Left lung (tissue), 10 donors: ENCODE results near the gene CAMK2N2. TPM values are rescaled to one million over a fixed set of nuclear protein-coding genes. Genes with fewer than 3 reads are reported as not detected.

ENCODE experiments used
- ATAC-seq: fragments of 200-7000 bp; cut with Tn5 transposase; one replicate; pipeline ENCODE4 v1.9.1; 2020; ENCODE audit warnings: moderate library complexity
- DNase-seq, 4 donors: peaks; one replicate each; pipeline ENCODE4 v3.0.0-alpha.2; 2013 to 2020
- H3K27ac ChIP-seq, 2 donors: fragments of 200-600 bp; sonication (generic) in 1 of 2; one replicate each; pipeline versions ENCODE4 v1.5.0 to v1.8.0; 2020 to 2021
- H3K27me3 ChIP-seq, 2 donors: fragments of 200-600 bp; sonication (generic) in 1 of 2; one replicate each; pipeline versions ENCODE4 v1.5.0 to v1.8.0; 2020 to 2021
- H3K36me3 ChIP-seq, 2 donors: fragments of 200-600 bp; sonication (generic) in 1 of 2; one replicate each; pipeline versions ENCODE4 v1.5.0 to v1.8.0; 2020 to 2021
- H3K4me1 ChIP-seq, 2 donors: fragments of 200-600 bp; one replicate each; pipeline ENCODE4 v1.8.0; 2021
- H3K4me3 ChIP-seq, 2 donors: fragments of 200-600 bp; sonication (generic) in 1 of 2; one replicate each; pipeline versions ENCODE4 v1.5.0 to v1.8.0; 2020 to 2021; ENCODE audit warnings: mild to moderate bottlenecking in 1 of 2
- H3K9me3 ChIP-seq, 2 donors: fragments of 200-600 bp; sonication (generic) in 1 of 2; one replicate each; pipeline versions ENCODE4 v1.5.0 to v1.8.0; 2020 to 2021
- intact Hi-C, 2 donors: fragments of 100-400 bp; cut with DNase I; formaldehyde crosslinking; loops; one replicate each; pipeline versions ENCODE4 v1.11.2 to v1.14.2; 2022
- polyA plus RNA-seq, 6 donors: library from polyadenylated mRNA; unstranded; fragments of 120-200 nt; gene quantifications; one replicate each; pipeline ENCODE4 v1.2.1, GENCODE V29; 2013; ENCODE audit not compliant: insufficient read length in 6 of 6
- total RNA-seq, 2 donors: library from RNA; stranded (reverse); fragmentation: NEBNext Ultra II Directional; extraction: Animal tissue kit (Norgen Biotek cat#: 25700); gene quantifications; one replicate each; pipeline ENCODE4 v1.2.1, GENCODE V29; 2021
- TF ChIP-seq, protein P1 (sequence below), 2 donors: fragments of 200-600 bp; sonication (generic) in 1 of 2; IDR thresholded peaks; one replicate each; pipeline versions ENCODE4 v1.5.0 to v1.8.0; 2021; ENCODE audit warnings: antibody characterized with exemption in 2 of 2
- donor health status: DM: no; HTN: yes; CAD: no.
- donor health status: DM: no; HTN: no; CAD: no.

The CAMK2N2 gene
- total and polyA plus RNA-seq, 8 donors = 0.10 to 1.0 (median 0.22) TPM; not detected in 1

DNA sequence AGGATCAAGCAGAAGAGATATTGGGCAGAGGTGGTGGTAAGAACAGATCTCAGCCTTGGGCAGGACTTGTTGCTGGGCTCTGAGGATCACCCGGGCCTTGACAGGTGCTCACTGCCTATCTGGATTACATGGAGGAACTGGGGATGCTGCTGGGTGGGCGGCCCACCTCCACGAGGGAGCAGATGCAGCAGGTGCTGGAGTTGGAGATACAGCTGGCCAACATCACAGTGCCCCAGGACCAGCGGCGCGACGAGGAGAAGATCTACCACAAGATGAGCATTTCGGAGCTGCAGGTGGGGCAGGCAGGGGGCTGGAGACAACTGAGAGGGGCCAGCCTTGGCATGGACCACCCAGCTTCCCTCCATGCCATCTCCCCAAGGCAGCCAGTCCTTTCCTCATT is 22.3 kb upstream of the CAMK2N2 start:
- no peaks in the 10 kb centered on the region for H3K36me3 ChIP-seq
- TF ChIP-seq, protein P1, sequence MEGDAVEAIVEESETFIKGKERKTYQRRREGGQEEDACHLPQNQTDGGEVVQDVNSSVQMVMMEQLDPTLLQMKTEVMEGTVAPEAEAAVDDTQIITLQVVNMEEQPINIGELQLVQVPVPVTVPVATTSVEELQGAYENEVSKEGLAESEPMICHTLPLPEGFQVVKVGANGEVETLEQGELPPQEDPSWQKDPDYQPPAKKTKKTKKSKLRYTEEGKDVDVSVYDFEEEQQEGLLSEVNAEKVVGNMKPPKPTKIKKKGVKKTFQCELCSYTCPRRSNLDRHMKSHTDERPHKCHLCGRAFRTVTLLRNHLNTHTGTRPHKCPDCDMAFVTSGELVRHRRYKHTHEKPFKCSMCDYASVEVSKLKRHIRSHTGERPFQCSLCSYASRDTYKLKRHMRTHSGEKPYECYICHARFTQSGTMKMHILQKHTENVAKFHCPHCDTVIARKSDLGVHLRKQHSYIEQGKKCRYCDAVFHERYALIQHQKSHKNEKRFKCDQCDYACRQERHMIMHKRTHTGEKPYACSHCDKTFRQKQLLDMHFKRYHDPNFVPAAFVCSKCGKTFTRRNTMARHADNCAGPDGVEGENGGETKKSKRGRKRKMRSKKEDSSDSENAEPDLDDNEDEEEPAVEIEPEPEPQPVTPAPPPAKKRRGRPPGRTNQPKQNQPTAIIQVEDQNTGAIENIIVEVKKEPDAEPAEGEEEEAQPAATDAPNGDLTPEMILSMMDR (IDR thresholded peaks at IDR 0.05) = no peak
- DNase-seq = no peak
- intact Hi-C loops = no loop called here
- no peaks in the 10 kb centered on the region for H3K9me3 ChIP-seq
- no peaks in the 10 kb centered on the region for H3K4me1 ChIP-seq
- H3K27ac ChIP-seq = no peak overlapping the region
- ATAC-seq = no peak
- peaks cover 5 to 18% of the 10 kb centered on the region in 2 donors for H3K27me3 ChIP-seq
- no peak overlapping the region for H3K4me3 ChIP-seq

- Histone ChIP-seq H3K9me3 (no peaks in the 10 kb centered on the region), H3K27me3 (peaks cover 0 to 16% of the 10 kb centered on the region in 2 donors), H3K4me1 (no peaks in the 10 kb centered on the region), H3K4me3 (no peak overlapping the region), H3K27ac (no peak overlapping the region), H3K36me3 (no peaks in the 10 kb centered on the region)
- ATAC-seq = no peak
- no peak for DNase-seq
- TF ChIP-seq, protein P1 (IDR thresholded peaks at IDR 0.05) = no peak
- intact Hi-C loops = no loop called here
Observed at GRCh38 chr3:184282941-184283340, 21.6 kb upstream of the CAMK2N2 start.

- Histone ChIP-seq H3K9me3 (no peaks in the 10 kb centered on the region), H3K4me1 (no peaks in the 10 kb centered on the region), H3K27ac (no peak overlapping the region), H3K4me3 (no peak overlapping the region), H3K27me3 (peaks cover 24 to 54% of the 10 kb centered on the region in 2 donors), H3K36me3 (no peaks in the 10 kb centered on the region)
- no peak for DNase-seq
- ATAC-seq = no peak
- intact Hi-C loops = no loop called here
- TF ChIP-seq, protein P1 (IDR thresholded peaks at IDR 0.05) = no peak
Observed at GRCh38 chr3:184277366-184277765, 16.0 kb upstream of the CAMK2N2 start.

GRCh38 chr3:184275961-184276910 is 14.9 kb upstream of the CAMK2N2 start, which contains the start of gene ECE2:
Gene ECE2, plus strand, starts transcription at chr3:184276022. Its CDS starts 132 bp downstream, at chr3:184276154.
- DNase-seq = no peak
- Histone ChIP-seq H3K27me3 (peaks cover 24 to 58% of the 10 kb centered on the region in 2 donors), H3K36me3 (no peaks in the 10 kb centered on the region), H3K9me3 (no peaks in the 10 kb centered on the region), H3K27ac (no peak within 1 kb of the TSS), H3K4me3 (no peak within 1 kb of the TSS), H3K4me1 (no peaks in the 10 kb centered on the region)
- ATAC-seq = no peak
- intact Hi-C loops = no loop called here
- TF ChIP-seq, protein P1 (IDR thresholded peaks at IDR 0.05) = no peak

DNA sequence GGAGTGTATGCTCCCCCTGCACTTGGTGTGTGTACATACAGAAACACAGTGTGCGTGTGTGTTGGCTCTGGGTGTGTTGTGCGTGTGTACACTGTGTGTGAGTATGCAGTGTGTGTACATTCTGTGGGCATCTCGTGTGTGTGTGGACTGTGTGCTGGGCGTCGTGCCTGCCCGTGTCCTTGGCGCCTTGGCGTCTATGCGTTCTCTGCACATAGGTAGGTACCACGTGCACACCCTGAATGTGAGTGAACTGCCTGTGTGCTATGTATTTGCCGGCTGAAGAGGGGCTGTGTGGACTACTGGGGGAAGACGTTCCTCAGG is 14.0 kb upstream of the CAMK2N2 start:
- intact Hi-C loops = no loop called here
- peaks cover 24 to 67% of the 10 kb centered on the region in 2 donors for H3K27me3 ChIP-seq
- TF ChIP-seq, protein P1 (IDR thresholded peaks at IDR 0.05) = no peak
- ATAC-seq (no peak), DNase-seq (no peak)
- H3K27ac ChIP-seq = no peak overlapping the region
- H3K36me3 ChIP-seq = no peaks in the 10 kb centered on the region
- H3K4me3 ChIP-seq = no peak overlapping the region
- H3K9me3 ChIP-seq = no peaks in the 10 kb centered on the region
- H3K4me1 ChIP-seq = no peaks in the 10 kb centered on the region
